ENCODE data around the gene PRKG2.

Gene PRKG2

GRCh38 chr4:81093720-81094401 lies 121.2 kb downstream of the PRKG2 start:
- DNase-seq (ENCODE audit: low read depth in 2 of 2), result no peak

- DNase-seq (ENCODE audit: low read depth in 2 of 2), result no peak
These were observed 129.0 kb downstream of the PRKG2 start for GRCh38 chr4:81085979-81086378.

- no peak for DNase-seq (ENCODE audit: low read depth in 2 of 2)
These were observed 129.7 kb downstream of the PRKG2 start for GRCh38 chr4:81085291-81085690.

- DNase-seq (ENCODE audit: low read depth in 2 of 2), result no peak
These were observed 130.4 kb downstream of the PRKG2 start for GRCh38 chr4:81084634-81085033.

GRCh38 chr4:81084029-81084428 lies 131.0 kb downstream of the PRKG2 start:
- DNase-seq (ENCODE audit: low read depth in 2 of 2), result no peak

- DNase-seq (ENCODE audit: low read depth in 2 of 2), result no peak
These were observed 133.9 kb downstream of the PRKG2 start for GRCh38 chr4:81081156-81081555.

GRCh38 chr4:81071013-81071412 lies 144.0 kb downstream of the PRKG2 start:
- DNase-seq (ENCODE audit: low read depth in 2 of 2), result no peak

- peak; percentile 29 to 38 for DNase-seq (ENCODE audit: low read depth in 2 of 2)
These were observed 145.2 kb downstream of the PRKG2 start for GRCh38 chr4:81069706-81070331.

GRCh38 chr4:81065446-81065845 lies 149.6 kb downstream of the PRKG2 start:
- DNase-seq (ENCODE audit: low read depth in 2 of 2), result no peak

- no peak for DNase-seq (ENCODE audit: low read depth in 2 of 2)
These were observed 153.0 kb downstream of the PRKG2 start for GRCh38 chr4:81062001-81062400.

GRCh38 chr4:81061344-81061730 lies 153.7 kb downstream of the PRKG2 start:
- DNase-seq (ENCODE audit: low read depth in 2 of 2), result no peak

GRCh38 chr4:81060587-81061343 lies 154.3 kb downstream of the PRKG2 start:
- no peak for DNase-seq (ENCODE audit: low read depth in 2 of 2)

GRCh38 chr4:81058621-81059020 lies 156.4 kb downstream of the PRKG2 start:
- no peak for DNase-seq (ENCODE audit: low read depth in 2 of 2)

GRCh38 chr4:81052119-81053068 lies 162.6 kb downstream of the PRKG2 start:
- DNase-seq (ENCODE audit: low read depth in 2 of 2), result peak in 1 of 2 donors; percentile 40

- no peak for DNase-seq (ENCODE audit: low read depth in 2 of 2)
These were observed 165.1 kb downstream of the PRKG2 start for GRCh38 chr4:81049907-81050306.

- DNase-seq (ENCODE audit: low read depth in 2 of 2), result no peak
These were observed 165.7 kb downstream of the PRKG2 start for GRCh38 chr4:81049330-81049729.

GRCh38 chr4:81042578-81043365 lies 172.2 kb downstream of the PRKG2 start:
- DNase-seq (ENCODE audit: low read depth in 2 of 2), result no peak

GRCh38 chr4:81040012-81040659 lies 174.9 kb downstream of the PRKG2 start:
- no peak for DNase-seq (ENCODE audit: low read depth in 2 of 2)

GRCh38 chr4:81039351-81039972 lies 175.6 kb downstream of the PRKG2 start:
- DNase-seq (ENCODE audit: low read depth in 2 of 2), result no peak

All from stimulated activated CD4-positive, alpha-beta T cell treated with anti-CD3 and anti-CD28 coated beads, Interleukin-4, amount 100 ng/mL, for 48 hours (primary cell).